T-cell (primary cell): ENCODE measurements around the gene ADD3. TPM values are rescaled to one million over a fixed set of nuclear protein-coding genes. Genes with fewer than 3 reads are reported as not detected.

Experiments
- ATAC-seq, 4 experiments: fragments of 200-7000 bp in 3 of 4; fragments of 150-1000 bp in 1 of 4; cut with Tn5 transposase; replicated peaks in 1 of 4; 1 replicate in 3 of 4; 2 replicates in 1 of 4; pipeline ENCODE4 v1.10.0; 2021; ENCODE audit warnings: moderate library complexity in 3 of 4, mild to moderate bottlenecking in 2 of 4, moderate number of reproducible peaks in 1 of 4
- CTCF ChIA-PET, 2 donors: fragments of 300-600 bp; sonication (Branson Sonifier 250); formaldehyde crosslinking; loops; one replicate each; lab custom pipeline; 2022; ENCODE audit warnings: antibody characterized with exemption in 2 of 2; lab: Charles Lee
- POLR2A ChIA-PET, 2 donors: fragments of 300-600 bp; sonication (Branson Sonifier 250); formaldehyde crosslinking; loops; one replicate each; lab custom pipeline; 2022; ENCODE audit warnings: antibody characterized with exemption in 2 of 2; lab: Charles Lee
- DNase-seq, 35 experiments: peaks; one replicate each; pipeline versions ENCODE4 v3.0.0 to v3.0.0-alpha.2; 2013 to 2023
- H3K27ac ChIP-seq: one replicate; pipeline ENCODE4 v1.5.1; 2013; ENCODE audit warnings: low read length
- H3K27me3 ChIP-seq, 2 experiments: replicated peaks in 1 of 2; 1 replicate in 1 of 2; 2 replicates in 1 of 2; pipeline versions ENCODE4 v1.6.1 to v1.7.0; 2013; ENCODE audit warnings: low read length in 1 of 2, mixed read lengths in 1 of 2; ENCODE audit not compliant: control insufficient read depth in 2 of 2, insufficient read depth in 2 of 2; ENCODE audit errors: extremely low read depth in 1 of 2
- H3K36me3 ChIP-seq, 2 donors: 1 replicate in 1 of 2; 2 replicates in 1 of 2; pipeline versions ENCODE4 v1.6.1 to v1.7.0; 2013; ENCODE audit warnings: low read length in 1 of 2; ENCODE audit not compliant: control insufficient read depth in 2 of 2, insufficient read depth in 1 of 2; ENCODE audit errors: extremely low read depth in 1 of 2
- H3K4me1 ChIP-seq, 2 experiments: 1 replicate in 1 of 2; 2 replicates in 1 of 2; pipeline versions ENCODE4 v1.6.1 to v1.7.0; 2013; ENCODE audit warnings: low read length in 2 of 2, mixed read lengths in 1 of 2; ENCODE audit not compliant: insufficient read depth in 2 of 2, control insufficient read depth in 1 of 2; ENCODE audit errors: extremely low read depth in 1 of 2
- H3K4me3 ChIP-seq, 2 donors: 1 replicate in 1 of 2; 2 replicates in 1 of 2; pipeline versions ENCODE4 v1.5.1 to v1.7.0; 2013; ENCODE audit warnings: mild to moderate bottlenecking in 2 of 2, low read length in 1 of 2, moderate library complexity in 1 of 2; ENCODE audit not compliant: control insufficient read depth in 1 of 2; ENCODE audit errors: extremely low read depth in 1 of 2
- H3K9me3 ChIP-seq: 2 replicates; pipeline ENCODE4 v1.7.0; 2013
- H3K27ac Mint-ChIP-seq, 2 donors: one replicate each; pipeline ENCODE4 v1.8.0; 2020 to 2021; ENCODE audit warnings: mild to moderate bottlenecking in 2 of 2, mixed read lengths in 2 of 2
- H3K27me3 Mint-ChIP-seq, 2 donors: one replicate each; pipeline ENCODE4 v1.8.0; 2021 to 2022; ENCODE audit warnings: mixed read lengths in 2 of 2
- H3K36me3 Mint-ChIP-seq: one replicate; pipeline ENCODE4 v1.8.0; 2021; ENCODE audit warnings: mixed read lengths
- H3K4me1 Mint-ChIP-seq, 3 donors: one replicate each; pipeline ENCODE4 v1.8.0; 2020 to 2022; ENCODE audit warnings: mixed read lengths in 3 of 3, mild to moderate bottlenecking in 1 of 3
- H3K4me3 Mint-ChIP-seq, 3 donors: one replicate each; pipeline ENCODE4 v1.8.0; 2020 to 2022; ENCODE audit warnings: mild to moderate bottlenecking in 3 of 3, mixed read lengths in 3 of 3, moderate library complexity in 3 of 3
- H3K9me3 Mint-ChIP-seq, 3 donors: one replicate each; pipeline ENCODE4 v1.8.0; 2020 to 2022; ENCODE audit warnings: mixed read lengths in 3 of 3
- WGBS: methylation state at CpG from one replicate; pipeline ENCODE4 v1.1.5; 2013; ENCODE audit warnings: missing lambda C conversion rate; ENCODE audit not compliant: insufficient coverage; 5-methylcytosine and 5-hydroxymethylcytosine counted together
- total RNA-seq, 35 experiments: library from RNA in 6 of 35; stranded (reverse) in 6 of 35; fragments of 120-200 nt in 1 of 35; gene quantifications; one replicate each; pipeline versions ENCODE4 v1.2.1 to v1.2.4 and lab custom pipeline; 2013 to 2026

ADD3 gene
- total RNA-seq, 5 donors from 2014 or later (not counting 1 experiment from before 2014, with no cell fraction given): 296 to 481 (median 303) TPM

- H3K9me3 Mint-ChIP-seq: no peaks in the 10 kb centered on the region
- Histone ChIP-seq H3K27ac (no peak overlapping the region), H3K36me3 (no peaks in the 10 kb centered on the region), H3K4me3 (no peak overlapping the region), H3K27me3 (peaks cover 0 to 57% of the 10 kb centered on the region in 2 experiments), H3K4me1 (peaks cover 0 to 3% of the 10 kb centered on the region in 2 experiments), H3K9me3 (no peaks in the 10 kb centered on the region)
- no peaks in the 10 kb centered on the region for H3K36me3 Mint-ChIP-seq
- H3K4me3 Mint-ChIP-seq: no peak overlapping the region
- WGBS: 67% methylated on average over 1 of the region's 2 CpGs
- CTCF ChIA-PET: no interaction called here
- DNase-seq (no peak), ATAC-seq (no peak)
- H3K4me1 Mint-ChIP-seq: peaks cover 3 to 14% (median 9%) of the 10 kb centered on the region in 3 donors
- H3K27ac Mint-ChIP-seq: no peak overlapping the region
- POLR2A ChIA-PET: interaction anchor here (0.5 to 0.6 kb wide), 2 partner anchors 16 to 95 kb away, joined by 3 read pairs; no protein-coding TSS in a partner anchor
- H3K27me3 Mint-ChIP-seq: peaks cover 58 to 63% of the 10 kb centered on the region in 2 donors
These were observed 167.6 kb downstream of the ADD3 start for GRCh38 chr10:110175406-110175805.

DNA sequence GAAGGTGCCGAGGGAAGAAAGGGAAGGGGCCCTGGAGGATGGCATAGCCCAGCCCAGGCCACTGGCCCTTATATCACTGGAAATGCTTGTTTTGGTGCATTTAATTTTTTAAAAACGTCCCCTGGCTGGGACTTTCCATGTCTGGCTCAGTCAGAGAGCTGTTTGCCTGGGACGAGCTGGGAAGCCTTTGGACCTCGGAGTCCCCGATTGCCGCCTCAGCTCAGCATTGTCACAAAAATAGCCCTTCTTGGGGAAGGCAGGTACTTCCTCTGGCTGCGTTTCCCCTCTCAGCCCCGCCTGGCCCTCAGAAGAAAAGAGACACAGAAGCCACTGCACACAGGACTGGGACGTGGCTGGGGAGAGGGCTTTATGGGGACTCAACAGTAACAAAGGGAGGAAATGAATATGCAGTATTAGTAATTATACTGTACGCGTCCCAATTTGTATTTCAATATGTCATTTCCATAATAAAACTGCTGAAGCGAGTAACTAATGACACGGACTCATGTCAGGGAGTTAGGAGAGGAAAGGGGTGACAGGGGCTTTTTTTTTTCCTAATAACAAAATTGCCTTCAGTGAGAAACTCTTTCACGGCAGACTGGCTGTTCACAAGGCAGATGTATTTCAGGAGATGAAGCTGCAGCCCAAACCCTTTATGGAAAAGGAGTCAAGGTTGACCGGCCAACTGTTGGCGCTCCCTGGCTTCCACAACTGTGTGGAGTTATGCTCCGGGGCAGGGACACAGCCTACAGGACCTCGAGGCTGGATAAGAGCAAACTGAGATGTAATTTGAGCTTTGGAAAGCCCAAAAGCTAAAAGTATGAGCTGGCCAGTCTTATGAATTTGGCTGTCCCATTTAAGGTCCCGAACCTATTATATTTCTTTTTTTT is 168.6 kb downstream of the ADD3 start:
- Histone ChIP-seq H3K4me3 (peak overlapping the region in 1 of 2 donors; percentile 5), H3K27ac (no peak overlapping the region), H3K27me3 (peaks cover 0 to 50% of the 10 kb centered on the region in 2 experiments), H3K4me1 (no peaks in the 10 kb centered on the region), H3K36me3 (no peaks in the 10 kb centered on the region), H3K9me3 (no peaks in the 10 kb centered on the region)
- Mint-ChIP-seq H3K4me3 (no peak overlapping the region), H3K27ac (no peak overlapping the region), H3K4me1 (peaks cover 0 to 6% (median 3%) of the 10 kb centered on the region in 3 donors), H3K36me3 (no peaks in the 10 kb centered on the region), H3K9me3 (no peaks in the 10 kb centered on the region), H3K27me3 (peaks cover 49 to 55% of the 10 kb centered on the region in 2 donors)
- DNase-seq (no peak), ATAC-seq (no peak)
- ChIA-PET CTCF (no interaction called here), POLR2A (interaction anchor here in 1 of 2 donors (0.5 kb wide), 1 partner anchor 94 kb away, joined by 3 read pairs; no protein-coding TSS in a partner anchor)
- WGBS: 51% methylated on average over 11 of the region's 19 CpGs

DNA sequence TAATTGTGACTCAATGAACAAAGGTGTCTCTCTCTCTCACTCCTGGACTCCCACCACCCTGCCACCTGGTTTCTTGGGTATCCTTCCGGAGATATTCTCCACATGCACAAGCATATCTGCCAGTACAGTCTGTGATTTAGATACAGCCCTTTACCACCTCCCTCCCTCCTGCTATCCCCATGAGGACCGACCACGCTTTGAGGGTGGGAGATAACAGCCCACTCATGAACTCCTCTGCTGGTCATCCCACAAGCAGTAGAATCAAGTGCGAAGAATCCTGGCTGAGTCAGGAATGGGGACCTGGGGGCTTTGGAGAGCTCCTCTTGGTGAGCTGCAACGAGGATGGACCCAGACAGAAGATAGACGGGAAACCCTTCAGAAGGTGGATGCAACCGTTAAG is 171.4 kb downstream of the ADD3 start:
- Mint-ChIP-seq H3K27me3 (peaks cover 31 to 32% of the 10 kb centered on the region in 2 donors), H3K36me3 (no peaks in the 10 kb centered on the region), H3K9me3 (no peaks in the 10 kb centered on the region), H3K27ac (no peak overlapping the region), H3K4me3 (no peak overlapping the region), H3K4me1 (peaks cover 0 to 6% (median 3%) of the 10 kb centered on the region in 3 donors)
- Histone ChIP-seq H3K4me3 (no peak overlapping the region), H3K27ac (no peak overlapping the region), H3K4me1 (no peaks in the 10 kb centered on the region), H3K27me3 (peaks cover 0 to 33% of the 10 kb centered on the region in 2 experiments), H3K36me3 (no peaks in the 10 kb centered on the region), H3K9me3 (no peaks in the 10 kb centered on the region)
- POLR2A ChIA-PET: no interaction called here
- CTCF ChIA-PET: interaction anchor here in 1 of 2 donors (0.7 to 1.2 kb wide), 3 partner anchors 11 to 386 kb away, joined by 3 to 5 read pairs (median 3); no protein-coding TSS in a partner anchor
- DNase-seq (no peak), ATAC-seq (no peak)
- WGBS: 68% methylated on average over 4 of the region's 7 CpGs

GRCh38 chr10:110181451-110181850 is 173.7 kb downstream of the ADD3 start:
- DNase-seq (no peak), ATAC-seq (no peak)
- Histone ChIP-seq H3K36me3 (no peaks in the 10 kb centered on the region), H3K27ac (no peak overlapping the region), H3K4me3 (no peak overlapping the region), H3K9me3 (no peaks in the 10 kb centered on the region), H3K4me1 (no peaks in the 10 kb centered on the region), H3K27me3 (peaks cover 0 to 24% of the 10 kb centered on the region in 2 experiments)
- Mint-ChIP-seq H3K9me3 (no peaks in the 10 kb centered on the region), H3K27ac (no peak overlapping the region), H3K4me3 (no peak overlapping the region), H3K27me3 (peaks cover 20 to 21% of the 10 kb centered on the region in 2 donors), H3K36me3 (no peaks in the 10 kb centered on the region), H3K4me1 (peaks cover 0 to 2% (median under 1%) of the 10 kb centered on the region in 3 donors)
- ChIA-PET CTCF (no interaction called here), POLR2A (no interaction called here)
- 88% methylated on average over 6 of the region's 10 CpGs for WGBS

DNA sequence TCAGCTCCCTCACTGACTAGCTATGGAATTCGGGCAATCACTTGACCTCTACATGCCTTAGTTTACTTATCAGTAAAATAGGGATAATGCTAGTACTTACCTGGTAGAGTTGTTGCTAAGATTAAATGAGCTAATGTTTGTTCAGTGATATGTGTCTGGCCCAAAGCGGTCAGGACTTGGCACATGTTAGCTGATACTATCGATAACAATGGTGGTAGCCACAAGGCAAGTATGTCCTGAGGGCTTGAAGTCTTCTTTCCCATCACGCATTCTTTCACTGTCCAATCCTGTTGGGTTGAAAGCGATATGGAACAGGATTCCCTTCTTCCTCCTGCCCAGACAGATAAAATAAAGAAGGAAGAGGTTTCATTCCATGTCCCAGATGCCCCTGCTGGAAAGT is 174.1 kb downstream of the ADD3 start:
- Mint-ChIP-seq H3K4me1 (no peaks in the 10 kb centered on the region), H3K27ac (no peak overlapping the region), H3K36me3 (no peaks in the 10 kb centered on the region), H3K4me3 (no peak overlapping the region), H3K27me3 (peaks cover 19% of the 10 kb centered on the region in 2 donors), H3K9me3 (no peaks in the 10 kb centered on the region)
- ChIA-PET CTCF (interaction anchor here (0.5 kb wide), 2 partner anchors 29 to 96 kb away, joined by 3 to 4 read pairs; no protein-coding TSS in a partner anchor), POLR2A (no interaction called here)
- Histone ChIP-seq H3K9me3 (no peaks in the 10 kb centered on the region), H3K4me1 (no peaks in the 10 kb centered on the region), H3K36me3 (no peaks in the 10 kb centered on the region), H3K27me3 (peaks cover 0 to 20% of the 10 kb centered on the region in 2 experiments), H3K4me3 (no peak overlapping the region), H3K27ac (no peak overlapping the region)
- DNase-seq (no peak), ATAC-seq (no peak)
- 100% methylated on average over 2 of the region's 5 CpGs for WGBS

GRCh38 chr10:110184398-110184797 is 176.6 kb downstream of the ADD3 start:
- no peak for DNase-seq
- Histone ChIP-seq H3K27me3 (peaks cover 0 to 8% of the 10 kb centered on the region in 2 experiments), H3K4me1 (no peaks in the 10 kb centered on the region), H3K4me3 (no peak overlapping the region), H3K27ac (no peak overlapping the region), H3K9me3 (no peaks in the 10 kb centered on the region), H3K36me3 (no peaks in the 10 kb centered on the region)
- Mint-ChIP-seq H3K4me1 (no peaks in the 10 kb centered on the region), H3K27ac (no peak overlapping the region), H3K36me3 (no peaks in the 10 kb centered on the region), H3K27me3 (peaks cover 3% of the 10 kb centered on the region in 2 donors), H3K4me3 (no peak overlapping the region), H3K9me3 (no peaks in the 10 kb centered on the region)
- ChIA-PET CTCF (interaction anchor here in 1 of 2 donors (0.6 kb wide), 1 partner anchor 24 kb away, joined by 11 read pairs; no protein-coding TSS in a partner anchor), POLR2A (interaction anchor here in 1 of 2 donors (0.6 kb wide), 1 partner anchor 199 kb away, joined by 10 read pairs; no protein-coding TSS in a partner anchor)
- no peak for ATAC-seq
- WGBS: 40% methylated on average over 4 of the region's 6 CpGs
